Keratinocyte (primary cell): Measurements from ENCODE around the gene RALGPS1. TPM values are rescaled to one million over a fixed set of nuclear protein-coding genes. Genes with fewer than 3 reads are reported as not detected.

Experiments used
- DNase-seq: peaks from one replicate; pipeline ENCODE4 v3.0.0-alpha.2; 2011; ENCODE audit warnings: low read depth, missing footprints, low spot score
- FAIRE-seq: peaks from 2 replicates; lab custom pipeline; 2011; peaks lifted over from hg19 to GRCh38; lab: Jason Lieb, UNC
- H2AFZ ChIP-seq: 2 replicates; pipeline ENCODE4 v1.6.0; 2012; ENCODE audit warnings: low read length, control low read depth, inconsistent platforms; ENCODE audit not compliant: control insufficient read depth
- H3K27ac ChIP-seq: 2 replicates; pipeline ENCODE4 v1.5.1; 2011; ENCODE audit warnings: low read length; ENCODE audit not compliant: control insufficient read depth, insufficient read depth
- H3K27me3 ChIP-seq: 3 replicates; pipeline ENCODE4 v1.6.0; 2011; ENCODE audit warnings: low read length; ENCODE audit not compliant: control insufficient read depth, insufficient read depth; ENCODE audit errors: extremely low read depth
- H3K36me3 ChIP-seq, 2 experiments: 2 replicates in 1 of 2; 3 replicates in 1 of 2; pipeline ENCODE4 v1.5.1; 2011; ENCODE audit warnings: low read length in 2 of 2, mild to moderate bottlenecking in 1 of 2; ENCODE audit not compliant: control insufficient read depth in 2 of 2, insufficient read depth in 2 of 2; ENCODE audit errors: extremely low read depth in 1 of 2
- H3K4me1 ChIP-seq: 3 replicates; pipeline ENCODE4 v1.5.1; 2011; ENCODE audit warnings: low read length; ENCODE audit not compliant: control insufficient read depth, insufficient read depth; ENCODE audit errors: extremely low read depth
- H3K4me2 ChIP-seq: 3 replicates; pipeline ENCODE4 v1.6.0; 2011; ENCODE audit warnings: low read depth, low read length; ENCODE audit not compliant: control insufficient read depth, insufficient read depth; ENCODE audit errors: extremely low read depth
- H3K4me3 ChIP-seq, 3 experiments: fragments of 200-600 bp in 1 of 3; sonication (generic) in 1 of 3; 2 replicates in 2 of 3; 3 replicates in 1 of 3; pipeline ENCODE4 v1.5.1; 2011 to 2016; ENCODE audit warnings: low read length in 3 of 3, mild to moderate bottlenecking in 3 of 3, control low read depth in 2 of 3, inconsistent platforms in 1 of 3, low read depth in 1 of 3, mixed read lengths in 1 of 3, mixed run types in 1 of 3, moderate library complexity in 1 of 3; ENCODE audit not compliant: control insufficient read depth in 2 of 3, insufficient read depth in 2 of 3; ENCODE audit errors: extremely low read depth in 1 of 3
- H3K79me2 ChIP-seq: 2 replicates; pipeline ENCODE4 v1.6.0; 2012; ENCODE audit warnings: low read length; ENCODE audit not compliant: control insufficient read depth, insufficient read depth
- H3K9ac ChIP-seq: 3 replicates; pipeline ENCODE4 v1.6.0; 2011; ENCODE audit warnings: low read length; ENCODE audit not compliant: control insufficient read depth, insufficient read depth; ENCODE audit errors: extremely low read depth
- H3K9me1 ChIP-seq: 3 replicates; pipeline ENCODE4 v1.6.0; 2011; ENCODE audit warnings: low read length; ENCODE audit not compliant: control insufficient read depth, insufficient read depth; ENCODE audit errors: extremely low read depth
- H3K9me3 ChIP-seq: 2 replicates; pipeline ENCODE4 v1.5.1; 2012; ENCODE audit warnings: low read depth, low read length; ENCODE audit not compliant: control insufficient read depth
- H4K20me1 ChIP-seq: 3 replicates; pipeline ENCODE4 v1.6.0; 2011; ENCODE audit warnings: low read length; ENCODE audit not compliant: control insufficient read depth, insufficient read depth; ENCODE audit errors: extremely low read depth
- EZH2 ChIP-seq: IDR thresholded peaks from one replicate; pipeline ENCODE4 v1.6.1; 2012; ENCODE audit warnings: inconsistent platforms, mild to moderate bottlenecking, low read length, moderate library complexity
- dilution Hi-C: fragments of 300-500 bp; cut with MboI; formaldehyde crosslinking; loops from one replicate; pipeline ENCODE4 v1.7.0; 2020; ENCODE audit warnings: low sequenced_read_pairs; ENCODE audit not compliant: extremely low pct_ligation_motif_present
- polyA plus RNA-seq, 5 experiments: library from polyadenylated mRNA; depleted of rRNA in 3 of 5; stranded (reverse) in 3 of 5; stranded (forward) in 1 of 5; unstranded in 1 of 5; fragments of >200 nt; gene quantifications; 1 replicate in 1 of 5; 2 replicates in 3 of 5; 3 replicates in 1 of 5; pipeline versions ENCODE4 v1.2.1 to v1.2.3, GENCODE V29; 2011 to 2012; ENCODE audit warnings: missing spikeins in 2 of 5, low read depth in 1 of 5, low replicate concordance in 1 of 5
- TF ChIP-seq, protein P1 (sequence below), 3 experiments: IDR thresholded peaks in 1 of 3; conservative IDR thresholded peaks in 1 of 3; optimal IDR thresholded peaks in 1 of 3; 2 replicates in 2 of 3; 3 replicates in 1 of 3; pipeline versions ENCODE3 to v1.5.1; 2011; ENCODE audit warnings: low read length in 3 of 3, mild to moderate bottlenecking in 3 of 3, moderate library complexity in 2 of 3, control low read depth in 1 of 3, inconsistent platforms in 1 of 3; ENCODE audit not compliant: insufficient read depth in 2 of 3; ENCODE audit errors: extremely low read depth in 1 of 3

Gene RALGPS1
- polyA plus RNA-seq, 1 donor (not counting 4 experiments of a cell fraction or from before 2014, with no cell fraction given): 0.56 TPM

DNA sequence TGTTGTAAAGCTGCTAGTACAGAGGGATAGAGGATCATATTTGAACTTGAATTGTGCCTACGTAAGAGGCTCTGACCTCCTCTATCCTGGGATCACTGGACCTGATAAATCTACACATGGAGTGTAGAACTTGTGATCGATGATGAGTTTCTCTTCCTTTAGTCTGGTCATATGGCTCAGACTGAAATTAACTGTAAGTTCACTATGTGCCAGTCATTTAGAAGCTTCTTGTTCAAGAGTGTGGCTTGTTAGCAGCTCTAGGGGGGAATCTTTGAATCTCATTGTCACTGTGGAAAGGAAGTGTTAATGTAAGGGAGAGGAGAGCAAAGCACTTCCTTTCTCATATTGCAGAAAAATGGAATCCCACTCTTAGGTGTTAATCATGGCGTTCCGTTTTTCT is 42.1 kb upstream of the RALGPS1 start:
- H4K20me1 ChIP-seq: no peaks in the 10 kb centered on the region
- H3K36me3 ChIP-seq: peaks cover 3 to 5% of the 10 kb centered on the region in 2 experiments

DNA sequence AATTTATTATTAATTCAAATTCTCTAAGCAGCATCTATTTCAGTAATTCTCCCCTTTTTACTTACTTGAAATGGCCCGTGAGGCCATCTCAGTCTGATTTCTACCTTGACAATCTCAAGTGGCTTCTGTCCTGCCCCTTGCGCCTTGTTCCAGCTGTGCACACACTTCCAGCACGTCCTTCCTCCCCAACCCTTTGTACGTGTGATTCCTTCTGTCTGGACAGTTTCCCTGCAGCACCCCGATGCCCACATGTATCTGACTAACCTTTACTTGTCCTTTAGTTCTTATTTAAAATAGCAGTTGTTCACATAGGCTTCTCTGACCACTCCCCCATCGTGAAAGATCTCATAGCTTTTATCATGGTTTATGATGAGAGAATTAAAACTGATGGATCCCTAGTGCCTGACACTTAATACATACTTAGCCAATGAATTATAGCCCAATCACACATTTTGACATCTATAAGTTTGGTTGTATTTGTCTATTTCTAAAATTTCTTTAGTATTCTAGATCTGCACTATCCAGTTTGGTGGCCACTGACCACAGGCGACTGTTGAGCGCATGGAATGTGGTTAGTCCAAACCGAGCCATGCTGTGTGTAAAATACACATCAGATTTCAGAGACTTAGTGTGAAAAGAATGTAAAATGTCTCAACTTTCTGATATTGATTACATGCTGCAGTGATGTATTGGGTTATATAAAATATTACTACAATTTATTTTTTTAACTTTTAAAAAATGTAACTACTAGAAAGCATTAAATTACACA is 39.9 kb upstream of the RALGPS1 start:
- H3K27ac ChIP-seq: no peak overlapping the region
- no peaks in the 10 kb centered on the region for H3K9me3 ChIP-seq
- peaks cover 13% of the 10 kb centered on the region for H3K79me2 ChIP-seq
- dilution Hi-C loops: no loop called here
- no peaks in the 10 kb centered on the region for H3K27me3 ChIP-seq
- no peak overlapping the region for H3K4me2 ChIP-seq
- FAIRE-seq (no peak), DNase-seq (no peak)
- H2AFZ ChIP-seq: no peak overlapping the region
- H3K4me1 ChIP-seq: no peaks in the 10 kb centered on the region
- no peak overlapping the region for H3K9ac ChIP-seq
- TF ChIP-seq EZH2: no peak
- TF ChIP-seq, protein P1, sequence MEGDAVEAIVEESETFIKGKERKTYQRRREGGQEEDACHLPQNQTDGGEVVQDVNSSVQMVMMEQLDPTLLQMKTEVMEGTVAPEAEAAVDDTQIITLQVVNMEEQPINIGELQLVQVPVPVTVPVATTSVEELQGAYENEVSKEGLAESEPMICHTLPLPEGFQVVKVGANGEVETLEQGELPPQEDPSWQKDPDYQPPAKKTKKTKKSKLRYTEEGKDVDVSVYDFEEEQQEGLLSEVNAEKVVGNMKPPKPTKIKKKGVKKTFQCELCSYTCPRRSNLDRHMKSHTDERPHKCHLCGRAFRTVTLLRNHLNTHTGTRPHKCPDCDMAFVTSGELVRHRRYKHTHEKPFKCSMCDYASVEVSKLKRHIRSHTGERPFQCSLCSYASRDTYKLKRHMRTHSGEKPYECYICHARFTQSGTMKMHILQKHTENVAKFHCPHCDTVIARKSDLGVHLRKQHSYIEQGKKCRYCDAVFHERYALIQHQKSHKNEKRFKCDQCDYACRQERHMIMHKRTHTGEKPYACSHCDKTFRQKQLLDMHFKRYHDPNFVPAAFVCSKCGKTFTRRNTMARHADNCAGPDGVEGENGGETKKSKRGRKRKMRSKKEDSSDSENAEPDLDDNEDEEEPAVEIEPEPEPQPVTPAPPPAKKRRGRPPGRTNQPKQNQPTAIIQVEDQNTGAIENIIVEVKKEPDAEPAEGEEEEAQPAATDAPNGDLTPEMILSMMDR (optimal IDR thresholded peaks at IDR 0.05 in 1 of 3, IDR thresholded peaks at IDR 0.05 in 1 of 3, conservative IDR thresholded peaks at IDR 0.05 in 1 of 3; ENCODE audit: extremely low read depth in 1 of 3, insufficient read depth in 2 of 3, low read length in 3 of 3): no peak
- H3K9me1 ChIP-seq: no peaks in the 10 kb centered on the region
- no peak overlapping the region for H3K4me3 ChIP-seq
- peaks cover 5 to 6% of the 10 kb centered on the region in 2 experiments for H3K36me3 ChIP-seq
- no peaks in the 10 kb centered on the region for H4K20me1 ChIP-seq

More for the DNA sequence above, 42.1 kb upstream of the RALGPS1 start:
- H3K9me3 ChIP-seq: no peaks in the 10 kb centered on the region
- H3K27me3 ChIP-seq: no peaks in the 10 kb centered on the region
- H2AFZ ChIP-seq: no peak overlapping the region
- no peak overlapping the region for H3K4me3 ChIP-seq
- TF ChIP-seq, protein P1 (optimal IDR thresholded peaks at IDR 0.05 in 1 of 3, IDR thresholded peaks at IDR 0.05 in 1 of 3, conservative IDR thresholded peaks at IDR 0.05 in 1 of 3; ENCODE audit: extremely low read depth in 1 of 3, insufficient read depth in 2 of 3, low read length in 3 of 3): no peak
- no peak for TF ChIP-seq EZH2
- peaks cover 7% of the 10 kb centered on the region for H3K4me1 ChIP-seq
- no peak overlapping the region for H3K9ac ChIP-seq
- no peak for FAIRE-seq
- no peak overlapping the region for H3K27ac ChIP-seq
- no peak for DNase-seq
- H3K9me1 ChIP-seq: no peaks in the 10 kb centered on the region
- dilution Hi-C loops: no loop called here
- peaks cover 30% of the 10 kb centered on the region for H3K79me2 ChIP-seq
- H3K4me2 ChIP-seq: no peak overlapping the region
